GM21737 (cell line): ENCODE measurements around the gene SYNE2.
A peak's percentile ranks its signal among the peaks of the same experiment; 100 is the strongest.

Source experiments
- ATAC-seq: cut with Tn5 transposase; IDR thresholded peaks from one replicate; pipeline ENCODE4 v1.9.1; 2021; ENCODE audit warnings: mild to moderate bottlenecking, moderate library complexity; ENCODE audit not compliant: unreplicated experiment

SYNE2 gene

GRCh38 chr14:64235652-64236640 lies 383.1 kb downstream of the SYNE2 start:
- ATAC-seq, result peak; percentile 50

- no peak for ATAC-seq
Observed at GRCh38 chr14:64238049-64238448, 385.2 kb downstream of the SYNE2 start.

GRCh38 chr14:64238631-64239030 lies 385.8 kb downstream of the SYNE2 start:
- ATAC-seq, result no peak

- no peak for ATAC-seq
Observed at GRCh38 chr14:64244279-64244678, 391.5 kb downstream of the SYNE2 start.

- ATAC-seq, result no peak
Observed at GRCh38 chr14:64245491-64245890, 392.7 kb downstream of the SYNE2 start.

- no peak for ATAC-seq
Observed at GRCh38 chr14:64246688-64247087, 393.9 kb downstream of the SYNE2 start.

GRCh38 chr14:64247195-64247594 lies 394.4 kb downstream of the SYNE2 start:
- ATAC-seq, result no peak

- no peak for ATAC-seq
Observed at GRCh38 chr14:64248689-64249088, 395.9 kb downstream of the SYNE2 start.

- no peak for ATAC-seq
Observed at GRCh38 chr14:64249363-64249762, 396.6 kb downstream of the SYNE2 start.

- no peak for ATAC-seq
Observed at GRCh38 chr14:64253672-64254071, 400.9 kb downstream of the SYNE2 start.

- no peak for ATAC-seq
Observed at GRCh38 chr14:64255756-64256155, 403.0 kb downstream of the SYNE2 start.

- ATAC-seq, result no peak
Observed at GRCh38 chr14:64260418-64260817, 407.6 kb downstream of the SYNE2 start.

- no peak for ATAC-seq
Observed at GRCh38 chr14:64265222-64265621, 412.4 kb downstream of the SYNE2 start.

- ATAC-seq, result no peak
Observed at GRCh38 chr14:64266239-64266638, 413.4 kb downstream of the SYNE2 start.

- no peak for ATAC-seq
Observed at GRCh38 chr14:64272019-64272418, 419.2 kb downstream of the SYNE2 start.
